NB4 (cell line): ENCODE results near the gene RAP1GAP.

Experiments
- DNase-seq: peaks from one replicate; pipeline ENCODE4 v3.0.0; 2010; ENCODE audit warnings: low read depth
- H3K4me3 ChIP-seq: one replicate; pipeline ENCODE4 v1.5.1; 2011; ENCODE audit warnings: mild to moderate bottlenecking, low read depth, low read length, moderate library complexity
- MYC ChIP-seq: IDR thresholded peaks from 2 replicates; pipeline ENCODE4 v1.6.1; 2011; ENCODE audit warnings: low read depth, low read length
- POLR2A ChIP-seq: IDR thresholded peaks from 2 replicates; pipeline ENCODE4 v1.6.1; 2011; ENCODE audit warnings: mild to moderate bottlenecking; ENCODE audit not compliant: insufficient read length; ENCODE audit errors: extremely low read depth
- TF ChIP-seq, protein P1 (sequence below): IDR thresholded peaks from 2 replicates; pipeline ENCODE4 v1.6.1; 2011; ENCODE audit warnings: low read depth, low read length
- TF ChIP-seq, protein P2 (sequence below): IDR thresholded peaks from one replicate; pipeline ENCODE4 v1.5.1; 2012; ENCODE audit warnings: low read depth, low read length

Gene RAP1GAP

DNA sequence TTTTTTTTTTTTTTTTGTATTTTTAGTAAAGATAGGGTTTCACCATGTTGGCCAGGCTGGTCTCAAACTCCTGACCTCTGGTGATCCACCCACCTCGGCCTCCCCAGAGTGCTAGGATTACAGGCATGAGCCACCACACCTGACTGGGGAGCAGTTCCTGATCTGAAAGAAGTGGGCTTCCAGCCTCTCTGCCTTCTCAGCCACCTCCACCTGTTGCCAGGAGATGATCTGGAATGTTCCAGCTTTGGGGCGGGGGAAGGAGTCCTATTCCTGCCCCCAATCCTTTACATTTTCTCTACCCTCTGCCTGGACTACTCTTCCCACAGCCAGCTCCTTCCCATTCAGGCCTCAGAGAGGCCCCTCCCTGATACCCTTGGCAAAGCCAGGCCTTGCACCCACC lies 28.1 kb downstream of the RAP1GAP start:
- TF ChIP-seq, protein P1, sequence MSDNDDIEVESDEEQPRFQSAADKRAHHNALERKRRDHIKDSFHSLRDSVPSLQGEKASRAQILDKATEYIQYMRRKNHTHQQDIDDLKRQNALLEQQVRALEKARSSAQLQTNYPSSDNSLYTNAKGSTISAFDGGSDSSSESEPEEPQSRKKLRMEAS = no peak

GRCh38 chr1:21640653-21641052 lies 28.5 kb downstream of the RAP1GAP start:
- TF ChIP-seq POLR2A (no peak), MYC (no peak)
- TF ChIP-seq, protein P2, sequence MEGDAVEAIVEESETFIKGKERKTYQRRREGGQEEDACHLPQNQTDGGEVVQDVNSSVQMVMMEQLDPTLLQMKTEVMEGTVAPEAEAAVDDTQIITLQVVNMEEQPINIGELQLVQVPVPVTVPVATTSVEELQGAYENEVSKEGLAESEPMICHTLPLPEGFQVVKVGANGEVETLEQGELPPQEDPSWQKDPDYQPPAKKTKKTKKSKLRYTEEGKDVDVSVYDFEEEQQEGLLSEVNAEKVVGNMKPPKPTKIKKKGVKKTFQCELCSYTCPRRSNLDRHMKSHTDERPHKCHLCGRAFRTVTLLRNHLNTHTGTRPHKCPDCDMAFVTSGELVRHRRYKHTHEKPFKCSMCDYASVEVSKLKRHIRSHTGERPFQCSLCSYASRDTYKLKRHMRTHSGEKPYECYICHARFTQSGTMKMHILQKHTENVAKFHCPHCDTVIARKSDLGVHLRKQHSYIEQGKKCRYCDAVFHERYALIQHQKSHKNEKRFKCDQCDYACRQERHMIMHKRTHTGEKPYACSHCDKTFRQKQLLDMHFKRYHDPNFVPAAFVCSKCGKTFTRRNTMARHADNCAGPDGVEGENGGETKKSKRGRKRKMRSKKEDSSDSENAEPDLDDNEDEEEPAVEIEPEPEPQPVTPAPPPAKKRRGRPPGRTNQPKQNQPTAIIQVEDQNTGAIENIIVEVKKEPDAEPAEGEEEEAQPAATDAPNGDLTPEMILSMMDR = no peak
- no peak for DNase-seq

More for the DNA sequence above, 28.1 kb downstream of the RAP1GAP start:
- H3K4me3 ChIP-seq = no peak overlapping the region
- DNase-seq = no peak

GRCh38 chr1:21639594-21640041 lies 29.5 kb downstream of the RAP1GAP start:
- TF ChIP-seq, protein P1 = no peak
- no peak for TF ChIP-seq POLR2A
- TF ChIP-seq MYC = no peak
- TF ChIP-seq, protein P2 = no peak
- DNase-seq = no peak
- no peak overlapping the region for H3K4me3 ChIP-seq

More at GRCh38 chr1:21640653-21641052, 28.5 kb downstream of the RAP1GAP start:
- no peak overlapping the region for H3K4me3 ChIP-seq

DNA sequence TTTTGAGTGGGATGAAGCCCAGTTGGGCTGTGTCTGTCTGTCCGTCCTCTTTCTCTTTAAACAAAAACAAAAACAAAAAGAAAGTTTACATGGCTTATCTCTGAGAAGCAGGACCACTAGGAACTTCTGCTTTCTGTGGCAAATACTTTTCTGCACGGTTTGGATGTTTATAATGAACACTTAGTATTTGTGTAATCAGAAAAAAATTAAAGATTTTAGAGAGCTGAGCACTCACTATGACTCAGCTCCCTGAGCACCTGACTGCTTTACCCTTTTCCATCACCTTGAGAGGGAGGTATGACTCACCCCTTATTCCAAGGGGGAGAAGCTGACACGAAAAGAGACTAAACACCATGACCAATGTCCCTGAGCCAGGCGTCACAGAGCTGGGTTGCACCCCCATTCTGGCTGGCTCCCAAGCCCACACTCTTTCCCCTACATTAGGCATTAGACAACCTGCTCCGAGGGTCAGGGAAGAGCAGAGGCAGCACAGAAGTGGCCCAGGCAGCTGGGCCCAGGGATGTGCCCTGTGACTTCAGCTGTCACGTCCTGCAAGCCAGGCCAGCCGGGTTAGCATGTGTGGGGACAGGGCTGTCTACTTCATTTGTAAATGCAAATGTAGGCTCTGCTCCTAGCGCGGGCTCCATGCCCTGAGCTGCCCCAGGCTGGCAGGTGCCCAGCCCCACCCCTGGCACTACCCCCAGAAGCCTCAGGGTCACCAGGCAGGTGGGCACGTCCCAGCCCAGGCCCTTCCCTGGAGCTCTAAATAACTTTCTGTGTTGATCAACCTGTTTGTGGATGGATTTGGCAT lies 30.4 kb downstream of the RAP1GAP start:
- no peak overlapping the region for H3K4me3 ChIP-seq
- TF ChIP-seq, protein P2 = no peak
- TF ChIP-seq MYC = no peak
- no peak for TF ChIP-seq POLR2A
- TF ChIP-seq, protein P1 = no peak
- peak; percentile 34 for DNase-seq

DNA sequence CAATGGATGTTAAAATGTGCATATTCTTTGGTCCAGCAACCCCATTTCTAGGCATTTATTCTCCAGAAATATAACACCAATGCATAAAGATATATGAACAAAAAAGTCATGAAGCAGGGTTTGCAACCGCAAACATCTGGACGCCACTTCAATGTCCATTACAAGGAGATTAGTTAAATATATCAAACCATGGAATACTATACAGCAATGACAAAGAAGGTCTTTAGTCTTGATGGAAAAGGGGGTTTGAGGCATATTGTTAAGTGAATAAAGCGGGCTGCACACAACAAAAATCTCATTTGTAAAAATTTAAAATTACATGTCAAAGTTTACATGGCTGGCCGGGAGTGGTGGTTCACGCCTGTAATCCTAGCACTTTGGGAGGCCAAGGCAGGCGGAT lies 31.6 kb downstream of the RAP1GAP start:
- DNase-seq = no peak
- TF ChIP-seq, protein P1 = no peak
- TF ChIP-seq POLR2A (no peak), MYC (no peak)
- TF ChIP-seq, protein P2 = no peak
- H3K4me3 ChIP-seq = no peak overlapping the region

- no peak for TF ChIP-seq MYC
- TF ChIP-seq, protein P1 = no peak
- TF ChIP-seq, protein P2 = no peak
- TF ChIP-seq POLR2A = no peak
- no peak overlapping the region for H3K4me3 ChIP-seq
- no peak for DNase-seq
Measured at GRCh38 chr1:21636029-21636428, 33.1 kb downstream of the RAP1GAP start.
